ENCODE measurements around the gene CRYM. TPM values are rescaled to one million over a fixed set of nuclear protein-coding genes. Genes with fewer than 3 reads are reported as not detected.

The CRYM gene
- total RNA-seq, 1 donor from 2014 or later: 7.2 TPM

Other genes with a start within 250 kb of the CRYM start
- not detected for gene DNAH3, start 127.4 kb downstream of the CRYM start, total RNA-seq
- 1.4 TPM for gene LDAF1, start 119.6 kb downstream of the CRYM start, total RNA-seq
- gene ZP2, start 66.7 kb downstream of the CRYM start, total RNA-seq: not detected
- 13.8 TPM for gene ANKS4B, start 44.6 kb downstream of the CRYM start, total RNA-seq

Data from left lobe of liver (tissue), 1 donor.